Fibroblast of the conjunctiva (primary cell): ENCODE data around the gene EPS8.
"Not testable (repeated sequence)": the region's sequence is repeated elsewhere in the genome, so short reads cannot be mapped to it uniquely, and the experiment has no call there.

Experiments
- DNase-seq: peaks from one replicate; pipeline ENCODE4 v3.0.0-alpha.2; 2010; ENCODE audit warnings: low read depth

Gene EPS8

GRCh38 chr12:15797818-15798217 is 8.6 kb upstream of the EPS8 start:
- no peak for DNase-seq

- no peak for DNase-seq
Observed at GRCh38 chr12:15796493-15797141, 7.4 kb upstream of the EPS8 start.

GRCh38 chr12:15794836-15795235 is 5.6 kb upstream of the EPS8 start:
- DNase-seq, result no peak

GRCh38 chr12:15794196-15794595 is 5.0 kb upstream of the EPS8 start:
- no peak for DNase-seq

- DNase-seq, result no peak
Observed at GRCh38 chr12:15788233-15789219, 662 bp downstream of the EPS8 start.

GRCh38 chr12:15787778-15788177 is 1.4 kb downstream of the EPS8 start:
- DNase-seq, result no peak

GRCh38 chr12:15786772-15787171 is 2.4 kb downstream of the EPS8 start:
- no peak for DNase-seq

GRCh38 chr12:15783288-15783687 is 5.9 kb downstream of the EPS8 start:
- no peak for DNase-seq

- no peak for DNase-seq
Observed at GRCh38 chr12:15782667-15783066, 6.5 kb downstream of the EPS8 start.

- no peak for DNase-seq
Observed at GRCh38 chr12:15779925-15780324, 9.3 kb downstream of the EPS8 start.

GRCh38 chr12:15778126-15778525 is 11.1 kb downstream of the EPS8 start:
- no peak for DNase-seq

GRCh38 chr12:15777355-15778012 is 11.7 kb downstream of the EPS8 start:
- no peak for DNase-seq

- no peak for DNase-seq
Observed at GRCh38 chr12:15776532-15776931, 12.7 kb downstream of the EPS8 start.

- DNase-seq, result peak; percentile 77
Observed at GRCh38 chr12:15774819-15775218, 14.4 kb downstream of the EPS8 start.

GRCh38 chr12:15772405-15773018 is 16.7 kb downstream of the EPS8 start:
- no peak for DNase-seq

- DNase-seq, result no peak
Observed at GRCh38 chr12:15770581-15770980, 18.6 kb downstream of the EPS8 start.

GRCh38 chr12:15770021-15770420 is 19.2 kb downstream of the EPS8 start:
- no peak for DNase-seq

- DNase-seq, result no peak
Observed at GRCh38 chr12:15769586-15769985, 19.6 kb downstream of the EPS8 start.

- DNase-seq, result no peak
Observed at GRCh38 chr12:15767301-15767700, 21.9 kb downstream of the EPS8 start.

- no peak for DNase-seq
Observed at GRCh38 chr12:15763328-15763727, 25.9 kb downstream of the EPS8 start.

GRCh38 chr12:15762162-15762561 is 27.0 kb downstream of the EPS8 start:
- DNase-seq, result not testable (repeated sequence)

GRCh38 chr12:15757553-15758255 is 31.5 kb downstream of the EPS8 start:
- DNase-seq, result peak; percentile 71
